ENCODE measurements around the gene CD59.

The CD59 gene

DNA sequence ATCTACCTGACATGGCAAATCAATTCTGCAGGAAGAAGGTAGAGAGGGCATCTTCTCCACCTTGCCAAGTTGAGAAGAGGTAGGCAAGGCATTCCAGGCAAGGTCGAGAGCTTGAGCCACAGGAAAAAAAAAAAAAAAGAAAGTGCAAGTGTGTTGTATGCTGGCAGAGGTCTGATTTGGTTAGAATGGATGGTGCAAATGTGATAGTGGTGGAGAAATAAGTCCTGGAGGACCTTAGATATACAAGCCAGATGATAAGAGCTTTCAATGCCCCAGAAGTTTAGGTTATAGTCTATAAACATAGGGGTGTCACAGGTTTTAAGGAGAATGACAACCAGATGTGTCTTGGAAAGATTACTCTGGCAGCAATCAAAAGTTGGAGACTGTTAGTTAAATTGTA lies 36.6 kb upstream of the CD59 start:
- Histone ChIP-seq H3K4me1 (ENCODE audit: control insufficient read depth in 1 of 2, insufficient read depth in 1 of 2, low read depth in 1 of 2, low read length in 1 of 2) (peaks cover 21 to 25% of the 10 kb centered on the region in 2 experiments), H3K9me3 (no peaks in the 10 kb centered on the region), H3K27me3 (peaks cover 34% of the 10 kb centered on the region), H3K4me3 (ENCODE audit: low read depth in 1 of 2, low read length in 1 of 2) (peak overlapping the region in 1 of 2 experiments; percentile 89), H3K27ac (no peak overlapping the region), H3K36me3 (peaks cover 26% of the 10 kb centered on the region)
- TF ChIP-seq, protein P1, sequence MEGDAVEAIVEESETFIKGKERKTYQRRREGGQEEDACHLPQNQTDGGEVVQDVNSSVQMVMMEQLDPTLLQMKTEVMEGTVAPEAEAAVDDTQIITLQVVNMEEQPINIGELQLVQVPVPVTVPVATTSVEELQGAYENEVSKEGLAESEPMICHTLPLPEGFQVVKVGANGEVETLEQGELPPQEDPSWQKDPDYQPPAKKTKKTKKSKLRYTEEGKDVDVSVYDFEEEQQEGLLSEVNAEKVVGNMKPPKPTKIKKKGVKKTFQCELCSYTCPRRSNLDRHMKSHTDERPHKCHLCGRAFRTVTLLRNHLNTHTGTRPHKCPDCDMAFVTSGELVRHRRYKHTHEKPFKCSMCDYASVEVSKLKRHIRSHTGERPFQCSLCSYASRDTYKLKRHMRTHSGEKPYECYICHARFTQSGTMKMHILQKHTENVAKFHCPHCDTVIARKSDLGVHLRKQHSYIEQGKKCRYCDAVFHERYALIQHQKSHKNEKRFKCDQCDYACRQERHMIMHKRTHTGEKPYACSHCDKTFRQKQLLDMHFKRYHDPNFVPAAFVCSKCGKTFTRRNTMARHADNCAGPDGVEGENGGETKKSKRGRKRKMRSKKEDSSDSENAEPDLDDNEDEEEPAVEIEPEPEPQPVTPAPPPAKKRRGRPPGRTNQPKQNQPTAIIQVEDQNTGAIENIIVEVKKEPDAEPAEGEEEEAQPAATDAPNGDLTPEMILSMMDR (IDR thresholded peaks at IDR 0.05), result no peak

GRCh38 chr11:33772300-33772699 lies 36.1 kb upstream of the CD59 start:
- H3K4me1 ChIP-seq (ENCODE audit: control insufficient read depth in 1 of 2, insufficient read depth in 1 of 2, low read depth in 1 of 2, low read length in 1 of 2), result peaks cover 21 to 25% of the 10 kb centered on the region in 2 experiments
- H3K9me3 ChIP-seq, result no peaks in the 10 kb centered on the region
- TF ChIP-seq, protein P1 (IDR thresholded peaks at IDR 0.05), result no peak
- H3K36me3 ChIP-seq, result peaks cover 32% of the 10 kb centered on the region
- no peak overlapping the region for H3K4me3 ChIP-seq (ENCODE audit: low read depth in 1 of 2, low read length in 1 of 2)
- peaks cover 28% of the 10 kb centered on the region for H3K27me3 ChIP-seq
- no peak overlapping the region for H3K27ac ChIP-seq

DNA sequence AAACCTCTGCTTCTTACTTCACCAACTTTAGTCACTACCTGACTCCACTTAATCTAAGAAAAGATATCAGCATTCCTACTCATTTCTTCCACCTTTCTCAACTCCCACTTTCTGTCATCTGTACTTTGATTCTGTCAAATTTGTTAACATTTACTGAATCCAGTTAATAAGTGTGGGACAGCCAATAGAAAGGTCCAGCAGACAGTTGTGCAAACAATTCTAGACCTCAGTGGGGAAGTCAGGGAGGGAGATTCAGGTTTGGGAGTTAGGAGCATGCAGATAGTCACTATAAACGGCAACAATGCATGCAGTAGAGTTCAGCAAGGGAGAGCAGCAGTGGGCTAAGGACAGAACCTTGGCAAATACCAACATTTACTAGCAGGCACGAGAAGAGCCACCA lies 34.0 kb upstream of the CD59 start:
- Histone ChIP-seq H3K9me3 (no peaks in the 10 kb centered on the region), H3K36me3 (peaks cover 53% of the 10 kb centered on the region), H3K4me1 (ENCODE audit: control insufficient read depth in 1 of 2, insufficient read depth in 1 of 2, low read depth in 1 of 2, low read length in 1 of 2) (peaks cover 21 to 25% of the 10 kb centered on the region in 2 experiments), H3K27ac (no peak overlapping the region), H3K27me3 (peaks cover 8% of the 10 kb centered on the region), H3K4me3 (ENCODE audit: low read depth in 1 of 2, low read length in 1 of 2) (no peak overlapping the region)
- TF ChIP-seq, protein P1 (IDR thresholded peaks at IDR 0.05), result no peak

GRCh38 chr11:33769542-33769941 lies 33.3 kb upstream of the CD59 start:
- Histone ChIP-seq H3K36me3 (peaks cover 60% of the 10 kb centered on the region), H3K9me3 (no peaks in the 10 kb centered on the region), H3K4me1 (ENCODE audit: control insufficient read depth in 1 of 2, insufficient read depth in 1 of 2, low read depth in 1 of 2, low read length in 1 of 2) (peaks cover 14 to 19% of the 10 kb centered on the region in 2 experiments), H3K27me3 (peaks cover 1% of the 10 kb centered on the region), H3K27ac (no peak overlapping the region), H3K4me3 (ENCODE audit: low read depth in 1 of 2, low read length in 1 of 2) (no peak overlapping the region)
- TF ChIP-seq, protein P1 (IDR thresholded peaks at IDR 0.05), result no peak

- H3K36me3 ChIP-seq, result peaks cover 70% of the 10 kb centered on the region
Measured at GRCh38 chr11:33767624-33768023, 31.4 kb upstream of the CD59 start.

More at GRCh38 chr11:33767624-33768023, 31.4 kb upstream of the CD59 start:
- Histone ChIP-seq H3K4me1 (ENCODE audit: control insufficient read depth in 1 of 2, insufficient read depth in 1 of 2, low read depth in 1 of 2, low read length in 1 of 2) (peaks cover 2 to 5% of the 10 kb centered on the region in 2 experiments), H3K27me3 (no peaks in the 10 kb centered on the region), H3K9me3 (no peaks in the 10 kb centered on the region), H3K27ac (no peak overlapping the region), H3K4me3 (ENCODE audit: low read depth in 1 of 2, low read length in 1 of 2) (no peak overlapping the region)
- TF ChIP-seq, protein P1 (IDR thresholded peaks at IDR 0.05), result no peak
